ENCODE results near the gene IL1R1. TPM values are rescaled to one million over a fixed set of nuclear protein-coding genes. Genes with fewer than 3 reads are reported as not detected.

Gene IL1R1
- total RNA-seq, 2 experiments from 2014 or later: 5.7 to 6.7 TPM

Other genes starting within 250 kb of the IL1R1 start
- 10 to 100 TPM; 10.3 to 10.5 TPM for gene IL1R2, start 150.8 kb upstream of the IL1R1 start, total RNA-seq
- under 1 TPM; 0.30 to 0.91 TPM for gene IL1RL2, start 44.3 kb downstream of the IL1R1 start, total RNA-seq
- gene IL1RL1, start 168.8 kb downstream of the IL1R1 start, total RNA-seq: under 1 TPM; 0.22 to 0.43 TPM
- 10 to 100 TPM; 17.1 to 18.4 TPM for gene IL18R1, start 213.1 kb downstream of the IL1R1 start, total RNA-seq

Measured in activated naive CD4-positive, alpha-beta T cell treated with anti-CD3 and anti-CD28 coated beads for 36 hours (primary cell).